Activated CD4-positive, alpha-beta memory T cell treated with anti-CD3 and anti-CD28 coated beads for 36 hours (primary cell): ENCODE data around the gene THAP11. TPM values are rescaled to one million over a fixed set of nuclear protein-coding genes. Genes with fewer than 3 reads are reported as not detected.

Source experiments
- CTCF ChIA-PET: fragments of 350-600 bp; sonication (Branson Sonifier 250); formaldehyde crosslinking; loops from one replicate; lab custom pipeline; 2021; ENCODE audit warnings: antibody characterized with exemption, inconsistent platforms; lab: Charles Lee
- POLR2A ChIA-PET: fragments of 350-600 bp; sonication (Branson Sonifier 250); formaldehyde crosslinking; loops from one replicate; lab custom pipeline; 2021; ENCODE audit warnings: antibody characterized with exemption; lab: Charles Lee
- DNase-seq: peaks from one replicate; pipeline ENCODE4 v3.0.0-alpha.2; 2020
- H3K27ac Mint-ChIP-seq: one replicate; pipeline ENCODE4 v1.8.0; 2021; ENCODE audit warnings: mixed read lengths
- H3K27me3 Mint-ChIP-seq: one replicate; pipeline ENCODE4 v1.8.0; 2021; ENCODE audit warnings: mixed read lengths
- H3K36me3 Mint-ChIP-seq: one replicate; pipeline ENCODE4 v1.8.0; 2021; ENCODE audit warnings: mixed read lengths
- H3K4me1 Mint-ChIP-seq: one replicate; pipeline ENCODE4 v1.8.0; 2021; ENCODE audit warnings: low read depth, mixed read lengths
- H3K4me3 Mint-ChIP-seq: one replicate; pipeline ENCODE4 v1.8.0; 2021; ENCODE audit warnings: mild to moderate bottlenecking, mixed read lengths
- H3K9me3 Mint-ChIP-seq: one replicate; pipeline ENCODE4 v1.8.0; 2021; ENCODE audit warnings: mixed read lengths
- intact Hi-C: fragments of 100-400 bp; cut with micrococcal nuclease; formaldehyde crosslinking; loops from one replicate; pipeline ENCODE4 v1.15.1; 2023
- total RNA-seq, 2 experiments: library from RNA; stranded (reverse); gene quantifications; one replicate each; pipeline ENCODE4 v1.2.3, GENCODE V29; 2021

Gene THAP11
- total RNA-seq, 2 experiments from 2014 or later = 31.8 to 32.1 TPM

DNA sequence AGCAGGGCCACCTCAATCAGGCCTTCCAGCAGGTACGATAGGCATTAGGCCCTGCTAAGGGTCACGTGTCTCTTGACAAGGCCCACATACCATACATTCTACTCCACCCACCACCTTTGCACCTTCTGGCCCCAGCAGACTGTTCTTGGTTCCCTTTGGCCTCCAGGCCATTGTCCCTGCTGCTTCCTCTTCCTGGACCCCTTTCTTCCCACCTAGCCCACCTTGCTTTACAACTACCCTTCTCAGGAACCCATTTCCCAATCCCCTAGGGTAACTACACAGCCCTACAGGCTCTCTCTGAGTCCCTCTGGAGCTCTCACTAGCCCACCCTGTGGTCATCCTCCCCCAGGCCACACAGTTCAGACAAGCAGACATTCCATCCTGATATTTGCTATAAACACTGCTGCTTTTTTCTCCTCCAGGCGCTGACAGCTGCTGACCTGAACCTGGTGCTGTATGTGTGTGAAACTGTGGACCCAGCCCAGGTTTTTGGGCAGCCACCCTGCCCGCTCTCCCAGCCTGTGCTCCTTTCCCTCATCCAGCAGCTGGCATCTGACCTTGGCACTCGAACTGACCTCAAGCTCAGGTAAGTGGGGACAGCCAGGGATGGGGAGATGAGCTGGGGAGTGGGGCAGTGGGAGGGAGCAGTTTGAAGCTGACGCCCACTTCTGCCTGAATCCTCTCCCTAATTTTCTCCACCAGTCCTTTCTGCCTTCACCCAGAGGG lies 41.2 kb downstream of the THAP11 start:
- H3K27ac Mint-ChIP-seq = no peak overlapping the region
- ChIA-PET POLR2A (interaction anchor here (0.8 to 2.6 kb wide), 3 partner anchors 32 to 53 kb away, joined by 3 to 9 read pairs (median 5); partner anchors contain the start of gene PSMB10), CTCF (interaction anchor here (0.9 to 4.4 kb wide), 30 partner anchors 9 to 345 kb away, joined by 3 to 62 read pairs (median 6); partner anchors contain the start of genes CARMIL2, CTRL, DDX28 and DUS2)
- H3K36me3 Mint-ChIP-seq = peaks cover 23% of the 10 kb centered on the region
- no peaks in the 10 kb centered on the region for H3K4me1 Mint-ChIP-seq
- H3K27me3 Mint-ChIP-seq = no peaks in the 10 kb centered on the region
- H3K4me3 Mint-ChIP-seq = no peak overlapping the region
- intact Hi-C loops = loop anchor here (1.0 to 5.0 kb wide), 2 partner anchors 45 to 159 kb away; no protein-coding TSS in a partner anchor
- H3K9me3 Mint-ChIP-seq = no peaks in the 10 kb centered on the region
- no peak for DNase-seq

DNA sequence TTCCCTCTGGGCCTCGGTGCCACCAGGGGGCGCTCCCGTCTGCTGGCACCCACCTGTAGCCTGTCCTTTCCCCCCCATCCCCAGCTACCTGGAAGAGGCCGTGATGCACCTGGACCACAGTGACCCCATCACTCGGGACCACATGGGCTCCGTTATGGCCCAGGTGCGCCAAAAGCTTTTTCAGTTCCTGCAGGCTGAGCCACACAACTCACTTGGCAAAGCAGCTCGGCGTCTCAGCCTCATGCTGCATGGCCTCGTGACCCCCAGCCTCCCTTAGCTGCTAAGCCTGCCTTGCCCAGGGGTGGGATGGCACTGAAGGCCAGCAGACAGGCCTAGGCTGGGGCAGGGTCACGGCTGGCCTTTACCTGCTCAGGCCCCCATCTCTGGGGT lies 41.7 kb downstream of the THAP11 start:
- no peak overlapping the region for H3K27ac Mint-ChIP-seq
- no peaks in the 10 kb centered on the region for H3K4me1 Mint-ChIP-seq
- intact Hi-C loops = loop anchor here (1.0 to 5.0 kb wide), 2 partner anchors 44 to 158 kb away; no protein-coding TSS in a partner anchor
- ChIA-PET POLR2A (interaction anchor here (0.8 to 2.6 kb wide), 3 partner anchors 31 to 52 kb away, joined by 3 to 9 read pairs (median 5); partner anchors contain the start of gene PSMB10), CTCF (interaction anchor here (0.5 to 4.4 kb wide), 35 partner anchors 9 to 666 kb away, joined by 3 to 62 read pairs (median 4); partner anchors contain the start of genes CARMIL2, CTRL, DDX28 and DUS2)
- no peak overlapping the region for H3K4me3 Mint-ChIP-seq
- H3K9me3 Mint-ChIP-seq = no peaks in the 10 kb centered on the region
- no peaks in the 10 kb centered on the region for H3K27me3 Mint-ChIP-seq
- H3K36me3 Mint-ChIP-seq = peaks cover 20% of the 10 kb centered on the region
- peak; percentile 73 for DNase-seq

DNA sequence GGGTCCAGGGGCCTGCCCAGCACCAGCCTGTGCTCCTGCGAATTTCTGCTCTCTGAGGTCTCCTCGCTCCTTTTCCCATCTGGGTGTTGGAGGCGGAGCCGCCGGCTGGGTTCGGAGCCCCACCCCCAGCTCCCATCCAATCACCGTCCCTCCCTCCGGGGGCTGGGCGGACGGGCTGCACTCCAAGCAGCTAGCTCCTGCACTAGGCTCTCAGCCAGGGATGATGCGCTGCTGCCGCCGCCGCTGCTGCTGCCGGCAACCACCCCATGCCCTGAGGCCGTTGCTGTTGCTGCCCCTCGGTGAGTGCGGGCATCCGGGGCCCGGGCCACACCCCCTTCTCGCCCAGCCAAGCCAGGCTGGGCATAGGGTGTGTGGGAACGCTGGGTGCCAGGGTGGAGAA lies 42.6 kb downstream of the THAP11 start, which contains the start of gene NRN1L:
TSS of gene NRN1L (plus strand) at position 202 of the 400 bp plus-strand sequence. CDS start at position 221, 19 bp downstream.
- no peak for DNase-seq
- H3K9me3 Mint-ChIP-seq = no peaks in the 10 kb centered on the region

DNA sequence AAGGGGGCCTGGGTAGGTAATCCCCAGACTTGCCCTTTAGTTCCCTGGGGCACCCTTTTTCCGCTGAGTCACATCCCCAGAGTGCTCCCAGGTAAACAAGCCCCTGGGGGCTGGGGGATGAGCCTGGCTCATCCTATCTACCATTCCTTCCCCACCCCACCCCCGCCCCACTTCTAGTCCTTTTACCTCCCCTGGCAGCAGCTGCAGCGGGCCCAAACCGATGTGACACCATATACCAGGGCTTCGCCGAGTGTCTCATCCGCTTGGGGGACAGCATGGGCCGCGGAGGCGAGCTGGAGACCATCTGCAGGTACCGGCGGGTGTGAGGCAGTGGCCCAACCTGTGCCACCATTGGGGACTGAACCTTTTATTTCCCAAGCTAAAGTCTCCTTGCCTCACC lies 43.4 kb downstream of the THAP11 start:
- intact Hi-C loops = no loop called here
- CTCF ChIA-PET = interaction anchor here (1.0 to 4.4 kb wide), 7 partner anchors 15 to 511 kb away, joined by 3 to 62 read pairs (median 3); no protein-coding TSS in a partner anchor
- POLR2A ChIA-PET = interaction anchor here (1.4 kb wide), 1 partner anchor 43 kb away, joined by 3 read pairs; no protein-coding TSS in a partner anchor
- no peak for DNase-seq
- Mint-ChIP-seq H3K27ac (no peak overlapping the region), H3K27me3 (no peaks in the 10 kb centered on the region), H3K36me3 (peaks cover 13% of the 10 kb centered on the region), H3K9me3 (no peaks in the 10 kb centered on the region), H3K4me1 (no peaks in the 10 kb centered on the region), H3K4me3 (no peak overlapping the region)

More for the DNA sequence above, 42.6 kb downstream of the THAP11 start, which contains the start of gene NRN1L:
- ChIA-PET POLR2A (interaction anchor here (1.2 to 2.6 kb wide), 3 partner anchors 31 to 51 kb away, joined by 3 to 9 read pairs (median 5); partner anchors contain the start of gene PSMB10), CTCF (interaction anchor here (0.7 to 4.4 kb wide), 23 partner anchors 8 to 363 kb away, joined by 3 to 62 read pairs (median 8); partner anchors contain the start of genes CARMIL2, CTRL, DDX28 and DUS2)
- H3K36me3 Mint-ChIP-seq = peaks cover 17% of the 10 kb centered on the region
- no peak within 1 kb of the TSS for H3K4me3 Mint-ChIP-seq
- no peak within 1 kb of the TSS for H3K27ac Mint-ChIP-seq
- intact Hi-C loops = loop anchor here (5.0 kb wide), 1 partner anchor 158 kb away; no protein-coding TSS in a partner anchor
- no peaks in the 10 kb centered on the region for H3K4me1 Mint-ChIP-seq
- no peaks in the 10 kb centered on the region for H3K27me3 Mint-ChIP-seq

DNA sequence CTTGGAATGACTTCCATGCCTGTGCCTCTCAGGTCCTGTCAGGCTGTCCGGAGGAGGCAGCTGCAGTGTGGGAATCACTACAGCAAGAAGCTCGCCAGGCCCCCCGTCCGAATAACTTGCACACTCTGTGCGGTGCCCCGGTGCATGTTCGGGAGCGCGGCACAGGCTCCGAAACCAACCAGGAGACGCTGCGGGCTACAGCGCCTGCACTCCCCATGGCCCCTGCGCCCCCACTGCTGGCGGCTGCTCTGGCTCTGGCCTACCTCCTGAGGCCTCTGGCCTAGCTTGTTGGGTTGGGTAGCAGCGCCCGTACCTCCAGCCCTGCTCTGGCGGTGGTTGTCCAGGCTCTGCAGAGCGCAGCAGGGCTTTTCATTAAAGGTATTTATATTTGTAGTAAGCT lies 43.9 kb downstream of the THAP11 start:
- Mint-ChIP-seq H3K27me3 (no peaks in the 10 kb centered on the region), H3K27ac (no peak overlapping the region), H3K4me1 (no peaks in the 10 kb centered on the region), H3K9me3 (no peaks in the 10 kb centered on the region), H3K36me3 (peaks cover 13% of the 10 kb centered on the region), H3K4me3 (no peak overlapping the region)
- DNase-seq = no peak
- intact Hi-C loops = no loop called here
- ChIA-PET POLR2A (no interaction called here), CTCF (interaction anchor here (1.0 to 4.4 kb wide), 8 partner anchors 15 to 510 kb away, joined by 3 to 62 read pairs (median 4); no protein-coding TSS in a partner anchor)

DNA sequence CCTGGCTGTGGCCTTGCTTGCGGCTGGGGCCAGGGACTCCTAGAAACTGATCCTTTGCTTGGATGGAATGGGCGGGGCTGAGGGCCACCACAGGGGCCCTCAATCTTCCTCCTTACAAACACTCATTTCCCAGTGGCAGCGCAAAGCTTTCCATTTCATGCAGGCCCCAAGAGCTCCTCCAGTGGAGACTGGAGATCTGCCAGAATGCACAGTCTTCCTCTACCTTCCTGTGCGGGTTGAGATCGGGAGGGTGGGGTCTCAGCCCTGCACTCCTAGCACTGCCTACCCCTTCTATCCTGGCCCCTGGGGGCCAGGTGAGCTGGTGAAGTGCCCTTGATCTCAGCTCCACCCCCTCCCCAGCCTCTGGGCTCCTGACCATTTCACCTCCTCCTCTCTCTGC lies 44.3 kb downstream of the THAP11 start:
- H3K27ac Mint-ChIP-seq = no peak overlapping the region
- no peaks in the 10 kb centered on the region for H3K9me3 Mint-ChIP-seq
- no peaks in the 10 kb centered on the region for H3K27me3 Mint-ChIP-seq
- CTCF ChIA-PET = interaction anchor here (1.0 to 2.1 kb wide), 6 partner anchors 14 to 510 kb away, joined by 3 to 11 read pairs (median 4); no protein-coding TSS in a partner anchor
- POLR2A ChIA-PET = no interaction called here
- no peak for DNase-seq
- peaks cover 13% of the 10 kb centered on the region for H3K36me3 Mint-ChIP-seq
- intact Hi-C loops = no loop called here
- H3K4me1 Mint-ChIP-seq = no peaks in the 10 kb centered on the region
- H3K4me3 Mint-ChIP-seq = no peak overlapping the region

DNA sequence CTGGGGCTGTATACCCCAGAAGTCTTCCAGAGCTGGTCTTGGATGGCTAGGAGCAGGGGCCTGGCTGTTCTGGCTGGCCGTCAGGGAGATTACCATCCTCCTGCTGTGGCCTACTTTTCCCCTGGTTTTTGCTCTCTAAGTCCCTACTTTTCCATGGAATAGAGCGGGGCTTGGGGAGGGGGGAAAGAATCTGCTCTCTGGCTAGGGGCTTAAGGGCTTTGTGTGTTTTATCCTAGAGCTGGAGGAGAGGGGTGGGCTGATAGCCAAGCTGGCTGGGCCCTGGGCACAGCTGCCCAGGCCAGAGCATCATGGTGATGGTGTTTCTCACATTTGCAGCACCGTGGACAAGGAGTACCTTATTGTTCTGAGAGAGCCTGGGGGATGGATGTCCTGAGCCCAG lies 46.2 kb downstream of the THAP11 start:
- Mint-ChIP-seq H3K9me3 (no peaks in the 10 kb centered on the region), H3K36me3 (peaks cover 8% of the 10 kb centered on the region), H3K4me1 (peaks cover 7% of the 10 kb centered on the region), H3K27ac (no peak overlapping the region), H3K4me3 (no peak overlapping the region), H3K27me3 (no peaks in the 10 kb centered on the region)
- ChIA-PET CTCF (interaction anchor here (0.7 to 1.3 kb wide), 3 partner anchors 41 to 341 kb away, joined by 3 to 6 read pairs (median 3); no protein-coding TSS in a partner anchor), POLR2A (no interaction called here)
- DNase-seq = no peak
- intact Hi-C loops = no loop called here

DNA sequence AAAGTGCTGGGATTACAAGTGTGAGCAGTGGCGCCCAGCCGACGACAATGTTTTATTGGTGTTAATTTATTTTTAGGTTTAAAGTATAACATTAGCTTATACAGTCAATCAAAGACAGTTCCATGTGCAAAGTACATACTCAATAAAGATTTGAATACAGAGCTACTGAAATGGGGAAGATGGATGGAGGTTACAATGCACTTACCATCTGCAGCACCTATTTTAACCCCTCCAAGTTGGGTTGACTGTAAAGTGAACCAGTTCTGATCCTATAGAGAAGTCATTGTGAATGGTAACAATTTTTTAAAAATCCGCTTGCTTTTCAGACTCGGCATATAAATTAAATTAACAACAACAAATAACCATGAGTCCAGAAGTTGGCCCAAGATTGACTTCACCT lies 50.3 kb downstream of the THAP11 start:
- POLR2A ChIA-PET = interaction anchor here (0.6 to 3.4 kb wide), 6 partner anchors 36 to 173 kb away, joined by 3 to 18 read pairs (median 3); partner anchors contain the start of genes GFOD2, NUTF2 and PSMB10
- intact Hi-C loops = loop anchor here (2.0 kb wide), 1 partner anchor 130 kb away; the partner anchor contains the start of genes DDX28 and DUS2
- peaks cover 29% of the 10 kb centered on the region for H3K4me1 Mint-ChIP-seq
- CTCF ChIA-PET = interaction anchor here (0.5 to 3.5 kb wide), 5 partner anchors 9 to 1232 kb away, joined by 3 to 30 read pairs (median 5); partner anchors contain the start of genes NRN1L and PSMB10
- H3K36me3 Mint-ChIP-seq = no peaks in the 10 kb centered on the region
- peak overlapping the region; percentile 71 for H3K27ac Mint-ChIP-seq
- H3K4me3 Mint-ChIP-seq = peak overlapping the region; percentile 96
- H3K27me3 Mint-ChIP-seq = no peaks in the 10 kb centered on the region
- no peak for DNase-seq
- no peaks in the 10 kb centered on the region for H3K9me3 Mint-ChIP-seq

DNA sequence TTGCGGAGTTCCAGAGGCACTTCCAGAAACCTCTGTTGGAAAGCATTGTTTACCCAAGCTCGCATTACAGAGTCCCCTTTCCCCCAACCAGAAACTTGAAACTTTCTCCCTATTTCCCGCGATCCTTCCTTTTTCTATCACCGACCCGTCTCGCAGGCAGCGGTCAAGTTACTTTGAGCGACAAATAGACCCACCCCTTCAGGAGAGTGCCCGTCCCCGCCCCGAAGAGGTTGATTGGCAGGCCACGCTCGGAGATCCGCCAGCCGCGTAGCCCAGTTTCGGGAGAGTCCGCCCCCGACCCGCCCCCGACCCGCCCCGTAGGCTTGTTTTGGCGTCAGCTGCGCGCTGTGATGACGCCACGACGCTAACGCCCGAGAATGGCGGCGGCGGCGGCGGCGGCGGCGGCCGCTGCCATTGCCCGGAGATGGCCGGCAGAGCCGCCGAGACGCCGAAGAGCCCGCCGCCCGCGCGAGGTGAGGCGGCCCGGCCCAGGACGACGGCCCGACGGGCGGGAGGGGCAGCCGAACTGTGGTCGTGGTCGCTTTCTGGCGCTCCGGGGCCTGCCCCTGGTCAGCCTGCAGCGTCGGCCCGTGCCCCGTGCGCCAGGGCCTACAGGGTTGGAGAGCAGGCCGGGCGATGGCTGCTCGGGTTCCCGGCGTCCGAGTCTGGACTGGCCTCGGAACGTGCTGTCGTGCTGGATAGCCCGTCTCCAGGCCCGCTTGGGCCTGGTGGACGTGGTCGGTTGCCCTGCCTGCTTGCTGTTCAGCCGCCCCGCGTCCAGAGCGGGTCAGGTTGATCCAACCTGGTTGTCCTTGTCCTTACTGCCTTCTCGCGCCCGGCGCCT lies 51.0 kb downstream of the THAP11 start, which contains the start of gene PSKH1:
TSS of gene PSKH1 (plus strand) at position 356 of the 844 bp plus-strand sequence. CDS start 15,496 bp downstream, outside the sequence.
- CTCF ChIA-PET = interaction anchor here (1.4 to 3.5 kb wide), 4 partner anchors 10 to 372 kb away, joined by 3 to 30 read pairs (median 8); partner anchors contain the start of genes NRN1L and PSMB10

More for the DNA sequence above, 51.0 kb downstream of the THAP11 start, which contains the start of gene PSKH1:
- DNase-seq = peak; percentile 98
- Mint-ChIP-seq H3K36me3 (no peaks in the 10 kb centered on the region), H3K4me1 (peaks cover 29% of the 10 kb centered on the region), H3K27me3 (no peaks in the 10 kb centered on the region), H3K27ac (peak within 1 kb of the TSS; percentile 89), H3K9me3 (no peaks in the 10 kb centered on the region), H3K4me3 (peak within 1 kb of the TSS; percentile 96)
- intact Hi-C loops = loop anchor here (1.0 to 2.0 kb wide), 4 partner anchors 25 to 130 kb away; partner anchors contain the start of genes DDX28, DUS2 and NUTF2
- POLR2A ChIA-PET = interaction anchor here (0.6 to 3.4 kb wide), 6 partner anchors 36 to 349 kb away, joined by 3 to 18 read pairs (median 4); partner anchors contain the start of genes NUTF2 and PSMB10
